Epidermal melanocyte (primary cell): ENCODE measurements around the gene SEL1L.
A peak's percentile ranks its signal among the peaks of the same experiment; 100 is the strongest.
"Not testable (repeated sequence)": the region's sequence is repeated elsewhere in the genome, so short reads cannot be mapped to it uniquely, and the experiment has no call there.

Experiments
- DNase-seq: peaks from one replicate; pipeline ENCODE4 v3.0.0; 2011; ENCODE audit warnings: low spot score; ENCODE audit not compliant: insufficient read length

SEL1L gene

DNA sequence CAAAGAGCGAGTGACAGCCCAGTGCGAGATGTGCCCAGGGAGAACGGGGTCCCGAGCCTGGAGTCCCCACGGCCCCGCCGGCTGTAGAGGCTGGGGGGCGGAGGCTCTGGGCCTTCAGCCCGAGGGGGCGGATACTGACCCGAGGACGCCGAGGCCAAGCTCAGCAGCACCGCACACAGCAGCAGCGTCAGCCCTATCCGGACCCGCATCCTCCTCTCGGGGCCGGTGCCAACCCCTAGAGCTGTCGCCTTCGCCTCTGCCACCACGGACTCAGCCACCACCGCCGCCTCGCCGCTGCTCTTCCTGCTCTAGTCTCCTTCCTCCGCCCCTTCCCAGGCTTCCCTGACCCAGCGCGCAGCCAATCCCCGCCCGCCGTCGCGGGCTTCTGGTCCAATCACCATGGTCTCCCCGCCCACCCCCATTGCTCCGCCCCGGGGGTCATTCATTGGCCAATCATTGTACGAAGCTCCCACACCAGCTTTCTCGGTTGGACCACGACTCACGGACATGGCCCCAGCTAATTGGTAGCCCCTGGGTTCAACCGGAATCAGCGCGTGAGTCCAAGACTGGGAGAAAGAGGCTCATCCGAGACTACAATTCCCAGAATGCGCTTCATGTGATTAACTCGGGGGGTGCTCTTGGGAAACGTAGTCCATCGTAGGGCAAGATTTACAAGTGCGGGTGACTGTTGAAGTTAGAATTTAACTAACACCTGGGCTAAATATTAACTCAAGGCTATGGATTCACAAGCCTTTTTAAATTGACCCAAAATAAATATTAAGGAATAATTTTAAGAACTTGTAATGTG is at the start of gene SEL1L:
Gene SEL1L (minus strand): TSS at position 318 of the 808 bp plus-strand sequence. CDS start 109 bp downstream, at position 209.
- peak; percentile 98 for DNase-seq

- no peak for DNase-seq
These were observed 48.8 kb upstream of the SEL1L start for GRCh38 chr14:81582420-81582819.

- no peak for DNase-seq
These were observed 45.5 kb upstream of the SEL1L start for GRCh38 chr14:81579115-81579514.

DNA sequence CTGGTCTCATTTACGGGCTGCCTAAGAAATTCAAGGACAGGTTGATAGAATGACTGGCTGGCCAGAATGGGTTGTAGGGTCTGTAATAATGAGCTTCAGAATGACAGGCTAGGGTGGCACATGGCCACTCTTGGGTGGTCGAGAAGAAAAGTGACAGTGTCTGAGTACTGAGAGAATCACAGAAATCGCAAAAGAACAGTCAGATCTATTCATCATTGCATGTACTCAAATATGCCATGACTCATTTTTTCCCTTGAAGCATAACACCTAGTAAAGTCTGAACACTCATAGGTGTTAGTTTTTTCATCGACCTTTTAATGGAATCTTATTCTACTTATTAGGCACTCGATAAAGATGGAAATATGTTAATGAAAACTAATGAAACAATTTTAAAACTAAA is 37.8 kb upstream of the SEL1L start:
- DNase-seq = no peak

- no peak for DNase-seq
These were observed 33.6 kb upstream of the SEL1L start for GRCh38 chr14:81567302-81567701.

- DNase-seq = no peak
These were observed 32.0 kb upstream of the SEL1L start for GRCh38 chr14:81565441-81566290.

- no peak for DNase-seq
These were observed 29.2 kb upstream of the SEL1L start for GRCh38 chr14:81562818-81563217.

- DNase-seq = no peak
These were observed 27.6 kb upstream of the SEL1L start for GRCh38 chr14:81561084-81561775.

DNA sequence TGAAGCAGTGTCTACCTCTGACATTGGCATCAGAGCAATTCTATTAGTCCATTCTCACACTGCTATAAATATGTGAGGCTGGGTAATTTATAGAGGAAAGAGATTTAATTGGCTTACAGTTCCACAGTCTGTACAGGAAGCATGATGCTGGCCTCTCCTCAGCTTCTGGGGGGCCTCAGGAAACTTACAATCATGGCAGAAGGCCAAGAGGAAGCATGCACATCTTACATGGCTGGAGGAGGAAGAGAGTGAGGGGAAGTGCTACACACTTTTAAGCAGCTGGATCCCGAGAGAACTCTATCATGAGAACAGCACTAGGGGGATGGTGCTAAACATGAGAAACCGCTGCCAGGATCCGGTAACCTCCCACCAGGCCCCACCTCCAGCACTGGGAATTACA is 25.7 kb upstream of the SEL1L start:
- DNase-seq = no peak

DNA sequence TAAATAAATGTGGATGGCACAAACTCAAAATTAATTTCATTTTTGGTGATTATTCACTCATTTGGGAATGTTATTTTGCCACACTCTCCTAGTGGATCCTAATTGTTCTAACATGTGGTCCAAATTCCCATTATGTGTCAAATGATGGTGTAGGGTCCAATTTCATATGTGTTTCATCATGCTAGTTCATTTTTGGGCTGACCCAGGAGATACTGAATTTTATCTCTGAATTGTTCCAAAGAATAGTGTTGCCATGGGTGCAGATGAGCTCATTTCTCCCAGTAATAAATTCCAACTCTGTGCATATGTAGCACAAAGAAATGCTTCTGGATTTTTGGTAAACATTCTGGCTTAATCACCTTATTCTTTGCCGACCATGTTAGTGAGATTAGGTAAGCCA is 23.5 kb upstream of the SEL1L start:
- no peak for DNase-seq

GRCh38 chr14:81555684-81556083 is 22.0 kb upstream of the SEL1L start:
- DNase-seq = no peak

DNA sequence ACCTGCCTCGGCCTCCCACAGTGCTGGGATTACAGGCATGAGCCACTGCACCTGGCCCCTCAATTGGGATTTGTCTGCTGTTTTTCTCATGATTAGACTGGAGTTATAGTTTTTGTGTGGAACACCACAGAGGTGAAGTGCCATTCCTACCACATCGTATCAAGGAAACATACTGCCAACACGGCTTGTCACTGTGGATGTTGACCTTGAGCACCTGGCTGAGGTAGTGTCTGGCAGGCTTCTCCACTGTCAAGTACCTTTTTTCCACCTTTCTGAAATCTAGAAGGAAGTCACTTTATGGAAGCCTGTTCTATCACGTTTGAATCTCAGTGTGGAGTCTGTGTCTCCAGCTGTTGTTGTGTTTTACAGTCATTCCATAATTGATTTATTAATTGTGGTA is 21.4 kb upstream of the SEL1L start:
- no peak for DNase-seq

DNA sequence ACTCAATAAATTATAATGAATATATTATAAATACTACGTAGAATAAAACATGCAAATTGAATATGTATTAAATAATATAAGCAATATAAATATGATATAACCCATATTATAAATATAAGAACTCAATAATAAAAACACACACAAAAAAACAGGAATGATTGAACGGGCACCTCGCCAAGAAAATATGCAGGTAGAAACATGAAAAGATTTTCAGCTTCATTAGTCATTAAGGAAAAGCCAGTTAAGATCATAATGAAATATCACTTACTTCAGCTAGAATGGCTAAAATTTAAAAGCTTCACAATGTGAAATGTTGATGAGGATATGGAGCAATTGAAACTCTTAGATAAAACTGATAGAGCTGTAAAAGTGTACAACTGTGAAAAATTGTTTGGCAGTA is 17.8 kb upstream of the SEL1L start:
- DNase-seq = no peak

DNA sequence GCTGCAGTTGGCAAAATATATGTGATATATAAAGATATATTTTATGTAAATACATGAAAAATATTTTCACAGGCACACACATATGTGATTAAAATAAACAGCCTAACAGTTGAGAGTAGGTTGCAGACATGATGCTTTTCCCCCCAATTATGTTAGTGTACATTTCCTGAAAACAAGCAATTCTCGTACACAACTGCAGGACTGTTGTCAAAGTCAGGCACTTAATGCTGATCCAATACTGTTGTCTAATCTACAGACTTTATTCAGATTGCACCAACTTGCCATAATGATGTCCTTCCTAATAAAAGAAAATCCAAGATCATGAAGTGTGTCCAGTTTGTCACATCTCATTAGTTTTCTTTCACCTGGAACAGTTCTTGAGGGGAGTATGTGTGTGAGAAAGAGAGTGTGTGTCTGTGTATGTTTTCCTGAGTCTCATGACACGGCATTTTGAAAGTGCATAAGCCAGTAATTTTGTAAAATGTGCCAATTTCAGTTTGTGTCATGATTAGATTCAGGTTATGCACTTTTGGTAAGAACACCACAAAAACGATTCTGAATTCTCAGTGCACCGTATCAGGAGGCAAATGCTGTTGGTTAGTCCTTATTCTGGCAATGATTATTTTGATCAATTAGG is 16.5 kb upstream of the SEL1L start:
- DNase-seq = no peak

DNA sequence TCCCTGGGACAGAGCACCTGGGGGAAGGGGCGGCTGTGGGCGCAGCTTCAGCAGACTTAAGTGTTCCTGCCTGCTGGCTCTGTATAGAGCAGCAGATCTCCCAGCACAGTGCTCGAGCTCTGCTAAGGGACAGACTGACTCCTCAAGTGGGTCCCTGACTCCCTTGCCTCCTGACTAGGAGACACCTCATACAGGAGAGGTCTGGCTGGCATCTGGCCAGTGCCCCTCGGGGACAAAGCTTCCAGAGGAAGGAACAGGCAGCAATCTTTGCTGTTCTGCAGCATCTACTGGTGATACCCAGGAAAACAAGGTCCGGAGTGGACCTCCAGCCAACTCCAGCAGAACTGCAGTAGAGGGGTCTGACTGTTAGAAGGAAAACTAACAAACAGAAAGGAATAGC is 7.6 kb upstream of the SEL1L start:
- DNase-seq = not testable (repeated sequence)

GRCh38 chr14:81537193-81537592 is 3.5 kb upstream of the SEL1L start:
- DNase-seq = no peak

DNA sequence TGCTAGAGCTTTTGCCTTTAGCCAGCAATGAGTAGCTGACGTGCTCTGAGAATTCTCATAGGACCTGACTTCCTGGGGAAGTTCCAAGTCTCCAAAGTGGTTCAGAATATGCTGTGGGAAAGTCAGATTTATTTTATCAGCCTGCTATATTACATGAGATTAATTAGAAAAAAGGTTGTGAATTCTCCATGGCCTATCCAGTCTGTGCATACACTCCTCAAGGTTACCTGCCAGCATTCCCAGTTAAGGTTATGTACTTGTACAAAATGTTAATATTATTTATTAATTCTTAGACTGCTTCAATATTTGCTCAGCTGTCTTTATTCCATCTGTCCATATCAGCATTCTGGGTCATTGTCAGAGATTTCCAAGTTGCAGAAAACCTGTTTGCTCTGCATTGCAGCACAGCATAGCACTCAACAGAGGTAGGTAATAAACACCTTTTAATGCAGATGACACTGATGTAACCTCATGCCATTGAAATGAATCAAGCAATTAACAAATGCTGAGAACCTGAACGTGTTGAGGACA is 2.7 kb upstream of the SEL1L start:
- no peak for DNase-seq

DNA sequence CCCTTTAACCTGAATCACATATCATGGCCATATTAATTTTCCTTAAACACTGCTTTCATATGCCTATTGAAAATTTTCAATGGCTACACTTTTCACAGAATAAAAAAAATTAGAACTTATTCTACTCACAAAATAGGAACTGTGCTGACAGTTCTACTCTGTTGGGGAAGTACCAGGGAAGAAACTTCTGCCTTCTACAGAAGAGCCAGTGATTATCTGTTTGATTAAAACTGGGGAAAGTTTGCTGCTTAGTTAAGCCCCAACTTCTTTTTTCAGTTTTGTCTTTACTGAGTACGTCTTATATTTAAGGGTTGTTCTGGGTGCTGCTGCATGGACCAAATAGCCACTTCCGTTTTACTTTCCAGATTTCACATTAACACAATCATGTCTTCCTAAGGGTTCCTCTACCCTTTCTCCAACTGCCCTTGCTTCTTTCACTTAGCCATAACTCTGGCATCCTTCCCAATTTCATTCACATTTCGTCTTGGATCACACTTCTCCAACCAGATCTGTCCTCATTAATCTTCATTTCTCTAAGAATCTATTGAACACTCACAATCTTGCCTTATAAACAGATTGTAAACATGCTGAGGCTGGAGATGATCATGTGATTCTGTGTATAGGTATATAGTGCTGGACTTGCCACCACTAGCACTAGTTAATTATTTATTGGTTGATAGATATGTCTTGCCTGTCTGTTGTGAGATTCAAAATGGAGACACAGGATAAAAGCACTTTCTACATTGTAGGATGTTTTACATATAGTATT is 1.9 kb upstream of the SEL1L start:
- DNase-seq = no peak

GRCh38 chr14:81534510-81535074 is 939 bp upstream of the SEL1L start:
- DNase-seq = no peak

DNA sequence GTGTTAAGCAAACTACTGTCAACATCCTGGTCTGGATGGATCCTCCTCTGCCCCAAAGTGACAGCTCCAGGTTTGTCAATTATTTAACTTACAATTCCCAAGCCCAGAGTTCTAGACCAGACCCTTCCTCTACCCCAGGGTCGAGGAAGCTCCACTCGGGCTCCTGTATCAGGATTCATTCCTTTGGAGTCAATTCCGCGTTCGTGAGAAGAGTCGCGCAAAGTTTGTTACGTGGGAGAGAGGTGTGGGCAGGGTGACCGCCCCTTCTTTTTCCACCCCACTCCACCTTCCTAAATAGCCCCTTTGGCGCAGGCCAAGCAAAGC is 479 bp downstream of the SEL1L start:
- no peak for DNase-seq
